Activated naive CD8-positive, alpha-beta T cell treated with anti-CD3 and anti-CD28 coated beads for 36 hours (primary cell): Measurements from ENCODE around the gene PLGLB2. TPM values are rescaled to one million over a fixed set of nuclear protein-coding genes. Genes with fewer than 3 reads are reported as not detected.
"Not testable (repeated sequence)": the region's sequence is repeated elsewhere in the genome, so short reads cannot be mapped to it uniquely, and the experiment has no call there.

Experiments used
- DNase-seq: peaks from one replicate; pipeline ENCODE4 v3.0.0; 2021
- H3K27ac Mint-ChIP-seq: one replicate; pipeline ENCODE4 v1.8.0; 2022; ENCODE audit warnings: mild to moderate bottlenecking, moderate library complexity, mixed read lengths
- H3K27me3 Mint-ChIP-seq: one replicate; pipeline ENCODE4 v1.8.0; 2022; ENCODE audit warnings: mild to moderate bottlenecking, mixed read lengths
- H3K36me3 Mint-ChIP-seq: one replicate; pipeline ENCODE4 v1.8.0; 2021; ENCODE audit warnings: mild to moderate bottlenecking, mixed read lengths
- H3K4me1 Mint-ChIP-seq: one replicate; pipeline ENCODE4 v1.8.0; 2021; ENCODE audit warnings: mixed read lengths
- H3K4me3 Mint-ChIP-seq: one replicate; pipeline ENCODE4 v1.8.0; 2022; ENCODE audit warnings: mild to moderate bottlenecking, moderate library complexity, mixed read lengths
- H3K9me3 Mint-ChIP-seq: one replicate; pipeline ENCODE4 v1.8.0; 2022; ENCODE audit warnings: mixed read lengths
- total RNA-seq, 2 experiments: library from RNA; stranded (reverse); gene quantifications; one replicate each; pipeline ENCODE4 v1.2.3, GENCODE V29; 2021

The PLGLB2 gene
- total RNA-seq: under 1 TPM; 0.49 to 0.68 TPM

DNA sequence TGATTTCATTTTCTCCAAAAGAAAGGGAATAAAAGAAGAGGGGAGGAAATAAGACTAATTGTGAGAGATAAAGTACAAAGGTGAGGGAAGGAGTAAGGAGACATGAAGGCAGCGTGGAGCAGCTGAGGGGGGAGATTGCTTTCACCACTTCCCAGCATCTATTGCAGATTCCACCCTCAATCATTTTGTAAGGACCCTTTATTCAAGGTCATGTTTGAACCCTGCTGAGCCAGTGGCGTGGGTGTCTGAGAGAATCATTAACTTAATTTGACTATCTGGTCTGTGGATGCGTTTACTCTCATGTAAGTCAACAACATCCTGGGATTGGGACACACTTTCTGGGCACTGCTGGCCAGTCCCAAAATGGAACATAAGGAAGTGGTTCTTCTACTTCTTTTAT is at the start of gene PLGLB2:
PLGLB2 (plus strand) TSS at position 297 of the 400 bp plus-strand sequence; CDS start at position 364, 67 bp downstream.
- H3K4me3 Mint-ChIP-seq, H3K27ac Mint-ChIP-seq, H3K4me1 Mint-ChIP-seq, H3K9me3 Mint-ChIP-seq, DNase-seq, H3K27me3 Mint-ChIP-seq, H3K36me3 Mint-ChIP-seq: not testable (repeated sequence)

DNA sequence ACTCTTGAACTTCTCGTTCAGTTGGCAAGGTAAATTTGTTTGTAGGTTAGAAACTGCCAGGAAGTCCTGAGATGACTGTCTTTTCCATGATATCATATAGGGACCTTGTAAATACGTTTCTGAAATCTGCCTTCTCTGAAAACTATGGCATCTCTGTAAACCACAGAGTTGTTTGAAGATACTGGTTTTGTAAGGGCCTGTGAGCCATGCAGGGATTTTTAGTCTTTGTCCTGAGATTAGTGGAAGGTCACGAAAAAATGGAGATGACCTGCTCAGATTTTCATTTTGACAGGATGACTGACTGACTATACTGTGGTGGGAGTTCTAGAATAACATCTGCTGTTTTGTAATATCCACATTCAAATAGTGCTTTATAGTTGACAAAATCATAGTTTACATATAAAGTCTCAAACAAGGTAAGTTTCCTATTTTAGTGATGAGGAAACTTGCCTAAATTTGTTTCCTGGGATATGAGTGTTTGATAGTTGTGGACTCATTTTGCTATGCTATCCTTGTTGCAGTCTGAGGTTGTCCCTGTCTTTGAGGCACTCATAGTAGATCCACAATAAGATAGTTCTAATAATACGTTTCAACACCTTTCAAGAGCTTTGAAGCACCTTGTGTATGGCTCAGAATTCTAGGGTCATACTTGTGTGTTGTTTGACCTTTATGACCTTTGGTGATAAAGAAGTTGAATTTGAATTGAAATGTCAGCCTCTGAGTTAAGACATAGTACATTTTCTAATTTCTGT is 43.1 kb upstream of the PLGLB2 start:
- H3K4me1 Mint-ChIP-seq, H3K36me3 Mint-ChIP-seq, H3K9me3 Mint-ChIP-seq, DNase-seq, H3K27me3 Mint-ChIP-seq, H3K4me3 Mint-ChIP-seq: not testable (repeated sequence)
- peak overlapping the region; percentile 89 for H3K27ac Mint-ChIP-seq

DNA sequence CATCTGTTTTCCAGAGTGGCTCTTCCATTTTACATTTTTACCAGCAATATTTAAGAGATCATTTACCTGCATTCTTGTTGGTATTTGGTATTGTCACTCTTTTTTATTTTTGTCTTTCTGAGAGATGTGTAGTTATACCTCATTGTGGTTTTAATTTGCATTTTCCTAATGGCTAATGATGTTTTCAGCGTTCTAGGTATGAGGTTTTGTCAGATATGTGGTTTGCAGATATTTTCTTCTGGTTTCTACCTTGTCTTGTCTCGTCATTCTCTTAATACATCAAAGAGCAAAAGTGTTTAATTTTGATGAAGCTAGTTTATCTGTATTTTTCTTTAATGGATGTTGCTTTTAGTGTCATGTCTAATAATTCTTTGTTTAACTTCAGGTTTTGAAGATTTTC is 39.5 kb upstream of the PLGLB2 start:
- not testable (repeated sequence) for H3K36me3 Mint-ChIP-seq, H3K27ac Mint-ChIP-seq, H3K4me3 Mint-ChIP-seq, DNase-seq, H3K4me1 Mint-ChIP-seq, H3K9me3 Mint-ChIP-seq, H3K27me3 Mint-ChIP-seq

DNA sequence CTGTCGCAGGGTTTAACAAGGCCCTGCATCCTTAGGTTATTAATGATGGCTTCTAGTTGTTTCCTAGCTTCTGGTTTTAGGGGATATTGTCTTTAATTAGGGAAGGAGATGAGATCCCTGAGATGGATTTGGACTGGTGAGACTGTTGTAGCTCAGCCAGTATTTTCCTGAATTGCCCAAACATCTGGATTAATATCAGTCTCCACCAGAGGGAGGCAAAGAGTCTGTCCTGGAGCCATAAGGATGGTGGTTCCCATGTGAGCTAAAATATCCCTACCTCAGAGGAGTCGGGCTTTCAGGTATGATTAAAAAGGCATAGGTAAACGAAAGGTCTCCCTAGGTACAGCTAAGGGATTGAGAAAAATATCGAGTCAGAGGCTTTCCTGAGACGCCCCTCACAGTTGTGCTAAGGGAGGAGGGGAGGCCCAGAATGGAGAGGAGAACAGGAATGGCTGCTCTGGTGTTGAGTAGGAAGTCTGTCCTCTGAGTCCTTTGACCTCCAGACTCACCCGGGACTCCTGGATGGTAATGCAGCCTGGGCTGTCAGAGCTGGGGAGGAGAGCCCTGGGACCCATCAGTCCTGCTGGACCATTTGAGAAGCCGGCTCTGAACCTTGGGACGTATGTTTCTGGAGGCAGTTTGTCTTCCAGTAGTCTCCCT is 19.8 kb upstream of the PLGLB2 start:
- not testable (repeated sequence) for H3K4me1 Mint-ChIP-seq, H3K27ac Mint-ChIP-seq, H3K9me3 Mint-ChIP-seq, H3K4me3 Mint-ChIP-seq, H3K36me3 Mint-ChIP-seq, H3K27me3 Mint-ChIP-seq, DNase-seq

DNA sequence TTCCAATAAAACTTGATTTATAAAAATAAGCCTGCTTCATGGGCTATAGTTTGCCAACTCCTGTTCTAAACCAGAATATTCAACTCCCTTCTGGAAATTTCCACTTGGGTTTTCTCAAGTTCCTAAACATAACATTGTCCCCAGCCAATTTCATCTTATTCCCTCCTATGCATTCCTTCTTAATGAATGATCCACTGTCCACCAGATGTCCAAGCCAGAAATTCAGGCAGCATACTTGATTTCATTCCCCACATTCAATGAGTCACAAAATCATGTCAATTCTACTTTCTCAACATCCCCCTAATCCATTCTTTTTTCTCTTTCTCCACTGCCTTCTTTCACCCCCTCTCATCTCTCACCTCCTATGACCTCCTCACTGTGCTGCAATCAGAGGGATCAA is 7.0 kb upstream of the PLGLB2 start:
- H3K9me3 Mint-ChIP-seq, DNase-seq, H3K4me3 Mint-ChIP-seq, H3K27me3 Mint-ChIP-seq, H3K4me1 Mint-ChIP-seq, H3K36me3 Mint-ChIP-seq, H3K27ac Mint-ChIP-seq: not testable (repeated sequence)

DNA sequence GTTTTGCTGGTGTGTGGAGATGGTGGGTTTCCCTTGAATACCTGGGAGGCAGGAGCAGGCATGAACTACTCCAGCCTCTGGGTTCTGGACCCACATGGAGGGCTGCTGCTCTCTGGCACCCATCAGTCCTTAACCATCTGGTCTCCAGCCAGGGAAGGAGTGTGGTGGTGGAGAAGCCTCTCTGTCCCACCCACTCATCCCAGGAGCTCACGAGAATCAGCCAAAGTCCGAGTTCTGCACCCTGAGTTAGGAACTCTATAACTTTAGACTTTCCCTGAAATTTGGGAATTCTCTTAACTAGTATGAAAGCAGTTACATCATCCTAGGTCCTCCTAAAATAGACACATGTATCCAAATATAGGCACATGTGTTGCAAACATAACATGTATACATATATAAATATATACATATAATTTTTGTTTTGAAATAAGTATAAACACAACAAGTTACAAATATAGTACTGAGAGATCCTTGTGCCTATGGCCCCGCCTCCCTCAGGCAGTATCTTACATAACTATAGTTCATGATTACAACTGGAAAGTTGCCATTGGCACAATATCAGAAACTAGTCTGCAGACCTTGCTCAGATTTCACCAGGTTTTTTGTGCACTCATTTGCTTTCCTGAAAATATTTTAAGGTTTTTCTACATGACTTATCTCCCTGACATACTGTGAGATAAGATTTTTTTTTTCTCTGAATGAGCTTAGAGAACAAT is 5.3 kb upstream of the PLGLB2 start:
- not testable (repeated sequence) for H3K4me1 Mint-ChIP-seq

DNA sequence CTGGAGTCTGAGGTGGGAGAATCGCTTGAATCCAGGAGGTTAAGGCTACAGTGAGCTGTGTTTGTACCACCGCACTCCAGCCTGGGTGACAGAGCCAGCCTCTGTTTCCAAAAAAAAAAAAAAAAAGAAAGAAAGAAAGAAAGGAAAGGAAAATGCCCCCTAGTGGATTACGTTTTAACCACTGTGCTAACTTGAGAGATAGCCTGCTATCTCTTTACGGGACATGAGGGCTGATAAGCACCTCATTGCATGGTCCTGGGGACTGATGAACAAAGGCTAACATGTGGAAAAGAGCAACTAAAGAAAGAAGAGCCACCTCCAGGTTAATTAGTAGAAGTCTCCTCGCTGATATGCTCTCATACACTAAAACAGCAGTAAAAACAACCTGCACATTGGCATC is 4.2 kb upstream of the PLGLB2 start:
- DNase-seq, H3K4me1 Mint-ChIP-seq, H3K4me3 Mint-ChIP-seq, H3K9me3 Mint-ChIP-seq, H3K27me3 Mint-ChIP-seq, H3K27ac Mint-ChIP-seq, H3K36me3 Mint-ChIP-seq: not testable (repeated sequence)

More for the DNA sequence above, 5.3 kb upstream of the PLGLB2 start:
- DNase-seq, H3K27me3 Mint-ChIP-seq, H3K36me3 Mint-ChIP-seq, H3K4me3 Mint-ChIP-seq, H3K27ac Mint-ChIP-seq, H3K9me3 Mint-ChIP-seq: not testable (repeated sequence)

DNA sequence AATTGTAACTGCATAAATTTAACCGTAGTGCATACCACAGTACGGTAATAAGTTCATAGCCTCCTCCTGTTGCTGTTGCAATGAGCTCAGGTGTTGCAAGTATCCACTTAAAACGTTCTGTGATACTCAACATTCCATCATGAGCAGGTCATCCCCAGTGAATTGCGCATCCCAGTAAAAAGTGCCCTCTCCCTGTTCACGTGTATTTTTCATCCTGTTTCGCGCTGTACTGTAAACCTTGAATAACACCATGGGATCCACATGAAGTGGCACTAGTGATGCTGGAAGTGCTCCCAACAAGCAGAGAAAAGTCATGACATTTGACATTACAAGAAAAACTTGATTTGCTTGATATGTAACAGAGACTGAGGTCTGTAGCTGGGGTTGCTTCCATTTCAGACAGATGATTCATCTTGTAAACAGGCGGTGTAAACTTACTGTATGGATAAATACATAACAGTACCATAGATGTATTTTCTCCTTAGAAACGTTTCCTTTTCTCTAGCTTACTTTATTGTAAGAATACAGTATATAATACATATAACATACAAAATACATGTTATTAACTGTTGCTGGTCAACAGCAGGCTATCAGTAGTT is 2.4 kb upstream of the PLGLB2 start:
- not testable (repeated sequence) for H3K27me3 Mint-ChIP-seq, H3K9me3 Mint-ChIP-seq, H3K4me1 Mint-ChIP-seq, H3K27ac Mint-ChIP-seq, H3K36me3 Mint-ChIP-seq, DNase-seq, H3K4me3 Mint-ChIP-seq

DNA sequence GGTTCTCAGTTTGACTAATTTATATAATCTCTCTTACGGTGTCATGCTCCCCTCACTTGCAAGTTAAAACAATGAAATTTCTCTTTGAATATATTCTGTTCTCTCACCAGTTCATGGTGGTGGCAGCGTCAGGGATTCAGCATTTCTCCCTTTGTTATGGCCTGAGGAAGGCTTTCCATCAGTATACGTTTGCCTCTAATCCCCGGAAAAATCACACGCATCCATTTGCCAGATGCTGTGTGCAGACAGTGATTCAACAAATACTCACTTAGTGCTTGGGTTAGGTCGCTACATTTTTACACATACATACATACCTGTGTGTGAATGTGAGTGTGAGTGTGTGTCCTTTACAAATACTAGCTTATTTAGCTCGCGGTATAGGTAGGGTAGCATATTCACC is 637 bp downstream of the PLGLB2 start:
- not testable (repeated sequence) for H3K27me3 Mint-ChIP-seq, H3K27ac Mint-ChIP-seq, H3K4me3 Mint-ChIP-seq, H3K4me1 Mint-ChIP-seq, H3K9me3 Mint-ChIP-seq, DNase-seq, H3K36me3 Mint-ChIP-seq

DNA sequence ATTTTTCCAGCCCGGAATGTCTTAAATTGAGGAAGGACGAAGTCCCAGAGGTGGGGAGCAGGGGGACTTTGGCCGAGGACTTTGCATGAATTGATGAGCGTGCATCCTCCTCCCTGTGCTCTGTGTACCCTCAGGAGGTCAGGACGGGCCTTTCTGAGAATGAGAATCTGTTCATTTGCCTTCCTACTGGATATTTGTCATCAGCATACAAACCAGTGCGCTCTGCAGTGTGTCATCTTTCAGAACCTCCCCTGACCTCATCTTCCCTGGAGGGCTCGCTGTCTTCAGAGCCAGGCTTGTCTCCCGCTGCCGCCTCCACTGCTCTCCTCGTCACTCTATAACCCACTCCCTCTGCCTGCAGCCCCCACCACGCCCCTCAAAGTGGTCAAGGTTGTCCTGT is 2.7 kb downstream of the PLGLB2 start:
- H3K9me3 Mint-ChIP-seq, H3K4me3 Mint-ChIP-seq, H3K27ac Mint-ChIP-seq, H3K36me3 Mint-ChIP-seq, DNase-seq, H3K27me3 Mint-ChIP-seq, H3K4me1 Mint-ChIP-seq: not testable (repeated sequence)

DNA sequence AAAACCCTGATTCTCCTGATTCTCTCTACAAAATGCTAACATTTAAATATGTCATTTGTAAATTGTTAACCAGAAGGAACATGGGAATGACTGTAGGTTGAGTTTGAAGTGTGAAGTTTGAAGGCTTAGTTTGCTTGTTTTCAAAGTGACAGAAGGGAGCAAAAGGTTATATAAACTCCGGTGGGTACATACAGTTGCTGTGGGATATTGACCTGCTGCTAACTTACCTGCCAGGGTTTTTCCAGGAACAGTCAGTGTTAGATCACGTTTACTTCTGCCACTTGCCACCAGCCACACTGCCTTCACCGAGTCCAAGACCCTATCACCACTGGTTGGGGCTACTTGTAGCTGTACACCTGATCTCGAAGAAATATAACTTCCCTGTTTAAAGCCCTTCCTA is 6.9 kb downstream of the PLGLB2 start:
- H3K36me3 Mint-ChIP-seq, H3K27me3 Mint-ChIP-seq, H3K9me3 Mint-ChIP-seq, DNase-seq, H3K27ac Mint-ChIP-seq, H3K4me1 Mint-ChIP-seq, H3K4me3 Mint-ChIP-seq: not testable (repeated sequence)

Other genes with a start within 250 kb of the PLGLB2 start
- gene RGPD2, start 77.7 kb downstream of the PLGLB2 start, total RNA-seq: 1 to 10 TPM; 1.1 to 1.3 TPM